Measurements from ENCODE around the gene UPK2.

Gene UPK2

DNA sequence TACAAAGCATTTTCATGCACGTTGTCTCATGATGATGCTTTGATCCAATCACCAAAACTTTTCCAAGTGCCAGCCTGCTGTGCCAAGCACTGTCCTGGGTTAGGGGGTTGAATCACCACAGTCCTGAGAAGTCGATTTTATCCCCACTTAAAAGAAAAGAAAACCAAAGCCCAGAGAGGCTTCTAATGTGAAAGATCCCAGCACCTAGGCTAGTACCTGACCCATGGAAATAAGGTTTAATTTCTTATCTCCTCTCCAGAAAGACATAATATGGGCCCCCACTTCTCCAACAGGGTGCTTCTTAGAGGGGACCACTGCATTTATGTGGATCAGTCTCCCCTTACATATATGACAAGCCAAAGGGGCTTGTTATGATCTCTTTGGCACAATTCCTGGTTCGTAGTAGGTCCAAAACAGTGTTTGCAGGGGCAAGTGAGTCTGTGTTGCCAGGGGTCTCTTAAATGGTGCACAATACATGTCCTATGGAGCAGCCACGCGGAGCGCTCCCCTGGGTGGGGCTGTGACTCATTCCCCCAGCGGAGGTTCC, 28.5 kb upstream of the UPK2 start:
- TF ChIP-seq, protein P1, sequence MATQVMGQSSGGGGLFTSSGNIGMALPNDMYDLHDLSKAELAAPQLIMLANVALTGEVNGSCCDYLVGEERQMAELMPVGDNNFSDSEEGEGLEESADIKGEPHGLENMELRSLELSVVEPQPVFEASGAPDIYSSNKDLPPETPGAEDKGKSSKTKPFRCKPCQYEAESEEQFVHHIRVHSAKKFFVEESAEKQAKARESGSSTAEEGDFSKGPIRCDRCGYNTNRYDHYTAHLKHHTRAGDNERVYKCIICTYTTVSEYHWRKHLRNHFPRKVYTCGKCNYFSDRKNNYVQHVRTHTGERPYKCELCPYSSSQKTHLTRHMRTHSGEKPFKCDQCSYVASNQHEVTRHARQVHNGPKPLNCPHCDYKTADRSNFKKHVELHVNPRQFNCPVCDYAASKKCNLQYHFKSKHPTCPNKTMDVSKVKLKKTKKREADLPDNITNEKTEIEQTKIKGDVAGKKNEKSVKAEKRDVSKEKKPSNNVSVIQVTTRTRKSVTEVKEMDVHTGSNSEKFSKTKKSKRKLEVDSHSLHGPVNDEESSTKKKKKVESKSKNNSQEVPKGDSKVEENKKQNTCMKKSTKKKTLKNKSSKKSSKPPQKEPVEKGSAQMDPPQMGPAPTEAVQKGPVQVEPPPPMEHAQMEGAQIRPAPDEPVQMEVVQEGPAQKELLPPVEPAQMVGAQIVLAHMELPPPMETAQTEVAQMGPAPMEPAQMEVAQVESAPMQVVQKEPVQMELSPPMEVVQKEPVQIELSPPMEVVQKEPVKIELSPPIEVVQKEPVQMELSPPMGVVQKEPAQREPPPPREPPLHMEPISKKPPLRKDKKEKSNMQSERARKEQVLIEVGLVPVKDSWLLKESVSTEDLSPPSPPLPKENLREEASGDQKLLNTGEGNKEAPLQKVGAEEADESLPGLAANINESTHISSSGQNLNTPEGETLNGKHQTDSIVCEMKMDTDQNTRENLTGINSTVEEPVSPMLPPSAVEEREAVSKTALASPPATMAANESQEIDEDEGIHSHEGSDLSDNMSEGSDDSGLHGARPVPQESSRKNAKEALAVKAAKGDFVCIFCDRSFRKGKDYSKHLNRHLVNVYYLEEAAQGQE (IDR thresholded peaks at IDR 0.05; ENCODE audit: insufficient read depth in 1 of 2, low read depth in 2 of 2, low read length in 2 of 2) = no peak
- no peak for TF ChIP-seq SIN3A (IDR thresholded peaks at IDR 0.05; ENCODE audit: borderline replicate concordance, insufficient read depth, low read length)
- TF ChIP-seq FOXP2 (optimal IDR thresholded peaks at IDR 0.05; ENCODE audit: borderline replicate concordance, extremely low read depth, extremely low read length, insufficient read depth) = no peak
- TF ChIP-seq TAF1 (IDR thresholded peaks at IDR 0.05; ENCODE audit: borderline replicate concordance, insufficient read depth, low read length) = no peak
- no peak for TF ChIP-seq POLR2AphosphoS5 (IDR thresholded peaks at IDR 0.05; ENCODE audit: low read depth, low read length)

GRCh38 chr11:118928101-118928869, 27.8 kb upstream of the UPK2 start:
- TF ChIP-seq TAF1 (IDR thresholded peaks at IDR 0.05; ENCODE audit: borderline replicate concordance, insufficient read depth, low read length) (peak; percentile 23; the same call in 1 of the 2 replicates), SIN3A (IDR thresholded peaks at IDR 0.05; ENCODE audit: borderline replicate concordance, insufficient read depth, low read length) (no peak), POLR2AphosphoS5 (IDR thresholded peaks at IDR 0.05; ENCODE audit: low read depth, low read length) (no peak; the same call in 1 of the 2 replicates), FOXP2 (optimal IDR thresholded peaks at IDR 0.05; ENCODE audit: borderline replicate concordance, extremely low read depth, extremely low read length, insufficient read depth) (no peak)
- TF ChIP-seq, protein P1 (IDR thresholded peaks at IDR 0.05; ENCODE audit: insufficient read depth in 1 of 2, low read depth in 2 of 2, low read length in 2 of 2) = peak; percentile 50 to 69; a peak in 3 of 4 replicates

GRCh38 chr11:118928870-118929500, 27.1 kb upstream of the UPK2 start:
- TF ChIP-seq POLR2AphosphoS5 (IDR thresholded peaks at IDR 0.05; ENCODE audit: low read depth, low read length) (no peak), FOXP2 (optimal IDR thresholded peaks at IDR 0.05; ENCODE audit: borderline replicate concordance, extremely low read depth, extremely low read length, insufficient read depth) (no peak)
- TF ChIP-seq, protein P1 (IDR thresholded peaks at IDR 0.05; ENCODE audit: insufficient read depth in 1 of 2, low read depth in 2 of 2, low read length in 2 of 2) = 0 out of 4 replicates have a peak, but pooled peaks of 1 of the 2 experiments have one; percentile 18

GRCh38 chr11:118929501-118930093, 26.5 kb upstream of the UPK2 start:
- TF ChIP-seq TAF1 (IDR thresholded peaks at IDR 0.05; ENCODE audit: borderline replicate concordance, insufficient read depth, low read length) (0 out of 2 replicates have a peak, but pooled peaks have one; percentile 41), FOXP2 (optimal IDR thresholded peaks at IDR 0.05; ENCODE audit: borderline replicate concordance, extremely low read depth, extremely low read length, insufficient read depth) (no peak)
- TF ChIP-seq, protein P1 (IDR thresholded peaks at IDR 0.05; ENCODE audit: insufficient read depth in 1 of 2, low read depth in 2 of 2, low read length in 2 of 2) = no peak
